Skeletal muscle tissue (tissue), 4 donors: ENCODE results near the gene SIX5. TPM values are rescaled to one million over a fixed set of nuclear protein-coding genes. Genes with fewer than 3 reads are reported as not detected.

Experiments used
- H3K27ac ChIP-seq: one replicate; pipeline ENCODE4 v1.7.0; 2013; ENCODE audit warnings: mild to moderate bottlenecking, low read depth, low read length, inconsistent platforms
- H3K27me3 ChIP-seq, 3 donors: one replicate each; pipeline ENCODE4 v1.7.0; 2013; ENCODE audit warnings: low read length in 3 of 3; ENCODE audit not compliant: control insufficient read depth in 3 of 3, insufficient read depth in 3 of 3
- H3K36me3 ChIP-seq, 3 donors: one replicate each; pipeline ENCODE4 v1.7.0; 2013; ENCODE audit warnings: low read length in 3 of 3; ENCODE audit not compliant: control insufficient read depth in 3 of 3, insufficient read depth in 3 of 3
- H3K4me1 ChIP-seq, 3 donors: one replicate each; pipeline ENCODE4 v1.7.0; 2013; ENCODE audit warnings: low read length in 3 of 3, mild to moderate bottlenecking in 3 of 3; ENCODE audit not compliant: control insufficient read depth in 3 of 3, insufficient read depth in 3 of 3
- H3K4me3 ChIP-seq, 3 donors: one replicate each; pipeline ENCODE4 v1.7.0; 2013; ENCODE audit warnings: low read length in 3 of 3
- H3K9ac ChIP-seq, 3 donors: one replicate each; pipeline ENCODE4 v1.7.0; 2013; ENCODE audit warnings: low read length in 3 of 3, mild to moderate bottlenecking in 3 of 3, moderate library complexity in 2 of 3, low read depth in 1 of 3
- H3K9me3 ChIP-seq, 3 donors: one replicate each; pipeline ENCODE4 v1.7.0; 2013; ENCODE audit warnings: low read length in 3 of 3; ENCODE audit not compliant: control insufficient read depth in 3 of 3
- total RNA-seq: library from RNA; depleted of rRNA; stranded (reverse); fragments of >200 nt; gene quantifications from one replicate; pipeline ENCODE4 v1.2.3, GENCODE V29; 2014
- donor health status: Osteomylitis.

Gene SIX5
- total RNA-seq, 1 donor from 2014 or later, result 8.4 TPM

DNA sequence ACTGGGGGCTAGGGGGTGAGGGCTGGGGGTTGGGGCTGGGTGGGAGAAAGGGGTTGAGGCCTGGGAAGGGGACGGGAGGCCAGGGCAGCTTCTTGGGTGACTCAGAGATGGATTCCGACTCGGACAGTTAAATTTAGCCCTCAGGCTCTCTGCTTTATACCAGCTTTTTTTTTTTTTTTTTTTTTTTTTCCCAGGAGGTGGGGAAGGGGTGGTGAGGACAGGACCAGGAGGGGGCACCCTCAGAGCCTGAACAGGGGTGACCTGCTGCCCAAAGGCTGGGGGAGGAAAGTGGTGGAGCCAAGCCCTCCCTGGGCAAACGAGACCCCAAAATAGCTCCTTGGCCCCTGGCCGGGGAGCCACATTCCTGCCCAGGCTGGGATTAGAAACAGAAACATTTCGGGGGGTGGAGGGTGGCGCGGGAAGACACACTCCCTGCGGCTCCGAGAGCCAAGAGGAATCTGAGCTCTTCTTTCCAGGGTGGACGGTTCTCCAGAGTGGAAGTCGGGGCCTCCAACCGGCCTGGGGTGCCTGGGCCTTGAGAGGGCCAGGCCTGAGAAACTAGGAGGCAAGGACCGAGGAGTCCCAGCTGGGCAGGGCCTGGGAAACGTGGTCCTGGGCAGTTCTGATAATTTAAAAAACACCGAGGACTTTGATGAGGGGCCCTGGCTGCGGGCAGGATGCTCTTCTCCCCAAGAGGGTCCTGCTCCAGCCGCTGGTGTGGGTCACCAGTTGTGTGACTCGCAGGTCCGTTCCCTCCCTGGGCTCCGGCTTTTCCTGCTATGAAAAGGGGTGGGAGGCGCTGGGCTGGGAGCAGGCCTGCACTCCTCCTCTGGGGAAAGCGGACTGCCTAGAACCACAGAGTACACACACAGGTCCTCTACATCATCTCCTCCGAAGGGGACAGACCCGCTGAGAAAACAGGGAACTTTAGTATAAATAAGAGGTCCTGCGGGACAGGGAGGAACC lies 14.1 kb upstream of the SIX5 start:
- peak overlapping the region; percentile 51 to 94 (median 86) for H3K9ac ChIP-seq
- no peaks in the 10 kb centered on the region for H3K27me3 ChIP-seq
- H3K4me3 ChIP-seq, result peak overlapping the region; percentile 59 to 91 (median 90)
- peaks cover 62 to 79% (median 71%) of the 10 kb centered on the region in 3 donors for H3K4me1 ChIP-seq
- H3K27ac ChIP-seq, result peak overlapping the region; percentile 95
- no peaks in the 10 kb centered on the region for H3K9me3 ChIP-seq
- peaks cover 17 to 22% (median 17%) of the 10 kb centered on the region in 3 donors for H3K36me3 ChIP-seq

GRCh38 chr19:45782162-45782691 lies 13.2 kb upstream of the SIX5 start, which contains the start of gene DMPK:
Gene DMPK, minus strand, starts transcription at chr19:45782490. Its CDS starts 138 bp downstream, at chr19:45782352.
- peak within 1 kb of the TSS; percentile 74 to 91 (median 90) for H3K4me3 ChIP-seq
- H3K9me3 ChIP-seq, result no peaks in the 10 kb centered on the region
- H3K36me3 ChIP-seq, result peaks cover 25 to 30% (median 26%) of the 10 kb centered on the region in 3 donors
- peak within 1 kb of the TSS; percentile 95 for H3K27ac ChIP-seq
- no peaks in the 10 kb centered on the region for H3K27me3 ChIP-seq
- H3K9ac ChIP-seq, result peak within 1 kb of the TSS; percentile 76 to 94 (median 86)
- H3K4me1 ChIP-seq, result peaks cover 60 to 73% (median 69%) of the 10 kb centered on the region in 3 donors

GRCh38 chr19:45781214-45782161 lies 12.4 kb upstream of the SIX5 start:
- Histone ChIP-seq H3K36me3 (peaks cover 28 to 34% (median 28%) of the 10 kb centered on the region in 3 donors), H3K27ac (peak overlapping the region; percentile 95), H3K27me3 (no peaks in the 10 kb centered on the region), H3K9me3 (no peaks in the 10 kb centered on the region), H3K4me3 (peak overlapping the region; percentile 74 to 91 (median 90)), H3K4me1 (peaks cover 57 to 66% (median 64%) of the 10 kb centered on the region in 3 donors), H3K9ac (peak overlapping the region; percentile 69 to 94 (median 86))

- peaks cover 24 to 35% (median 29%) of the 10 kb centered on the region in 3 donors for H3K36me3 ChIP-seq
- H3K4me1 ChIP-seq, result peaks cover 56 to 58% (median 57%) of the 10 kb centered on the region in 3 donors
- H3K9me3 ChIP-seq, result no peaks in the 10 kb centered on the region
- H3K9ac ChIP-seq, result peak overlapping the region; percentile 69 to 94 (median 86)
- H3K27me3 ChIP-seq, result no peaks in the 10 kb centered on the region
- peak overlapping the region; percentile 95 for H3K27ac ChIP-seq
- peak overlapping the region; percentile 74 to 91 (median 90) for H3K4me3 ChIP-seq
Observed at GRCh38 chr19:45780448-45781213, 11.6 kb upstream of the SIX5 start.

DNA sequence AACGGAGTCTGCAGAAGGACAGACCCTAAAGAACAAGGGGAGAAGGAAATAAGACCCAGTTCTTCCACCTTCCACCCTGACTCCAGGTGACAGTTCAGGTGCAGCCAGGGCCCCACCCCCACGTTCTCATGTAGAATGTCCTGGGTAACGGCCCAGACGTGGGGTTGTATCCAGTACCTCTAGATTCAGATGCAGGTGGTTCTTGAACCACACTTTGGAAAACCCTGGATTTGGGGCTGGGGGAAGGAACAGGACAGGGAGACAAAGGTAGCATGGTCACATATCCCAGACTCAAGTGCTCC lies 11.0 kb upstream of the SIX5 start:
- H3K27me3 ChIP-seq, result no peaks in the 10 kb centered on the region
- peak overlapping the region; percentile 31 to 91 (median 90) for H3K4me3 ChIP-seq
- peaks cover 50 to 53% (median 52%) of the 10 kb centered on the region in 3 donors for H3K4me1 ChIP-seq
- peak overlapping the region in 2 of 3 donors; percentile 86 to 94 for H3K9ac ChIP-seq
- H3K36me3 ChIP-seq, result peaks cover 24 to 35% (median 29%) of the 10 kb centered on the region in 3 donors
- peak overlapping the region; percentile 95 for H3K27ac ChIP-seq
- no peaks in the 10 kb centered on the region for H3K9me3 ChIP-seq

GRCh38 chr19:45779231-45780145 lies 10.4 kb upstream of the SIX5 start:
- no peaks in the 10 kb centered on the region for H3K27me3 ChIP-seq
- H3K27ac ChIP-seq, result peak overlapping the region; percentile 95
- H3K9ac ChIP-seq, result peak overlapping the region in 2 of 3 donors; percentile 86 to 94
- H3K4me3 ChIP-seq, result peak overlapping the region; percentile 14 to 91 (median 90)
- H3K4me1 ChIP-seq, result peaks cover 44 to 47% (median 46%) of the 10 kb centered on the region in 3 donors
- H3K36me3 ChIP-seq, result peaks cover 24 to 39% (median 35%) of the 10 kb centered on the region in 3 donors
- no peaks in the 10 kb centered on the region for H3K9me3 ChIP-seq

- Histone ChIP-seq H3K9ac (no peak overlapping the region), H3K4me1 (peaks cover 31 to 39% (median 33%) of the 10 kb centered on the region in 3 donors), H3K36me3 (peaks cover 24 to 45% (median 35%) of the 10 kb centered on the region in 3 donors), H3K9me3 (no peaks in the 10 kb centered on the region), H3K27me3 (no peaks in the 10 kb centered on the region), H3K4me3 (no peak overlapping the region), H3K27ac (no peak overlapping the region)
Observed at GRCh38 chr19:45778010-45778661, 9.1 kb upstream of the SIX5 start.

- Histone ChIP-seq H3K9me3 (no peaks in the 10 kb centered on the region), H3K9ac (no peak overlapping the region), H3K27ac (no peak overlapping the region), H3K36me3 (peaks cover 24 to 52% (median 41%) of the 10 kb centered on the region in 3 donors), H3K4me3 (no peak overlapping the region), H3K4me1 (peaks cover 26 to 40% (median 29%) of the 10 kb centered on the region in 3 donors), H3K27me3 (no peaks in the 10 kb centered on the region)
Observed at GRCh38 chr19:45777395-45777961, 8.4 kb upstream of the SIX5 start.
